Transverse colon (tissue), 4 donors: ENCODE data around the gene ANO1.

Experiments
- EP300 ChIP-seq: sonication (generic); formaldehyde crosslinking; IDR thresholded peaks from one replicate; pipeline ENCODE4 v1.6.1; 2017; ENCODE audit warnings: antibody characterized with exemption, low read depth
- POLR2A ChIP-seq: fragments of 450-650 bp; IDR thresholded peaks from one replicate; pipeline ENCODE4 v1.6.1; 2016; ENCODE audit warnings: antibody characterized with exemption, mild to moderate bottlenecking, moderate library complexity
- POLR2AphosphoS5 ChIP-seq, 3 donors: sonication (generic); formaldehyde crosslinking; IDR thresholded peaks; one replicate each; pipeline ENCODE4 v1.6.1; 2016; ENCODE audit warnings: antibody characterized with exemption in 3 of 3
- TF ChIP-seq, protein P1 (sequence below), 5 experiments: fragments of 200-600 bp in 3 of 5; fragments of 450-650 bp in 2 of 5; sonication (generic) in 3 of 5; IDR thresholded peaks; 1 replicate in 2 of 5; 2 replicates in 3 of 5; pipeline ENCODE4 v1.5.1; 2016 to 2017; ENCODE audit warnings: antibody characterized with exemption in 5 of 5, inconsistent platforms in 3 of 5, mild to moderate bottlenecking in 2 of 5, moderate library complexity in 1 of 5

DNA sequence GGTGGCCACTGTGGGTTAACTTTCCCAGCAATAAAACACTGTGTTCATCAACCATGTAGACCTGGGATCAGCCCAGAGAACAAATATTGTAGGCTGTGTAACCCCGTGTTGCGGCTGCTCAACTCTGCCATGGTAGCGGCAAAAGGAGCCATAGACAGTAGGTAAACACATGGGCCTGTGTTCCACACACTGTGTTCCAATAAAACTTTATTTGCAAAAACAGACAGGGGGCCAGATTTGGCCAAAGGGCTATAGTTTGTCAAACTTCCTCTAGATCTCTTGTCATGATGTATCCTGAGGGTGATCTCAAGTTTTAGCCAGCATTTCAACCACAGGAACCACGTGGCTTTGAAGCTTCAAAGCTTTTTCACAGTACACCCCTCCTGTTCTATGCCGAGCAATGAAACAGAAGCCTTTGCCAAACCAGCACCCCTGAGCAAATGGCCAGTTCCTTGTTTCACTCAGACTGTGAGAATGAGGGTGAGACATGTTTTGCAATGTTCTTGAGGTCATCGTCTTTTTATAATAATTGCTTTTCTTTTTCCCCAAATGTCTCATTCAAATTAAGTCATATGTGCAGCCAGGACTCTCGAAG lies 75.1 kb downstream of the ANO1 start:
- TF ChIP-seq, protein P1, sequence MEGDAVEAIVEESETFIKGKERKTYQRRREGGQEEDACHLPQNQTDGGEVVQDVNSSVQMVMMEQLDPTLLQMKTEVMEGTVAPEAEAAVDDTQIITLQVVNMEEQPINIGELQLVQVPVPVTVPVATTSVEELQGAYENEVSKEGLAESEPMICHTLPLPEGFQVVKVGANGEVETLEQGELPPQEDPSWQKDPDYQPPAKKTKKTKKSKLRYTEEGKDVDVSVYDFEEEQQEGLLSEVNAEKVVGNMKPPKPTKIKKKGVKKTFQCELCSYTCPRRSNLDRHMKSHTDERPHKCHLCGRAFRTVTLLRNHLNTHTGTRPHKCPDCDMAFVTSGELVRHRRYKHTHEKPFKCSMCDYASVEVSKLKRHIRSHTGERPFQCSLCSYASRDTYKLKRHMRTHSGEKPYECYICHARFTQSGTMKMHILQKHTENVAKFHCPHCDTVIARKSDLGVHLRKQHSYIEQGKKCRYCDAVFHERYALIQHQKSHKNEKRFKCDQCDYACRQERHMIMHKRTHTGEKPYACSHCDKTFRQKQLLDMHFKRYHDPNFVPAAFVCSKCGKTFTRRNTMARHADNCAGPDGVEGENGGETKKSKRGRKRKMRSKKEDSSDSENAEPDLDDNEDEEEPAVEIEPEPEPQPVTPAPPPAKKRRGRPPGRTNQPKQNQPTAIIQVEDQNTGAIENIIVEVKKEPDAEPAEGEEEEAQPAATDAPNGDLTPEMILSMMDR (IDR thresholded peaks at IDR 0.05) = no peak
- TF ChIP-seq POLR2A (no peak), EP300 (no peak), POLR2AphosphoS5 (IDR thresholded peaks at IDR 0.05) (no peak)
